ENCODE measurements around the gene PODXL. TPM values are rescaled to one million over a fixed set of nuclear protein-coding genes. Genes with fewer than 3 reads are reported as not detected.

The PODXL gene
- total and polyA plus RNA-seq, 10 of the 15 experiments (the other 5 are each of a cell fraction or from before 2014, with no cell fraction given) = 0.04 to 1.8 (median 0.38) TPM

DNA sequence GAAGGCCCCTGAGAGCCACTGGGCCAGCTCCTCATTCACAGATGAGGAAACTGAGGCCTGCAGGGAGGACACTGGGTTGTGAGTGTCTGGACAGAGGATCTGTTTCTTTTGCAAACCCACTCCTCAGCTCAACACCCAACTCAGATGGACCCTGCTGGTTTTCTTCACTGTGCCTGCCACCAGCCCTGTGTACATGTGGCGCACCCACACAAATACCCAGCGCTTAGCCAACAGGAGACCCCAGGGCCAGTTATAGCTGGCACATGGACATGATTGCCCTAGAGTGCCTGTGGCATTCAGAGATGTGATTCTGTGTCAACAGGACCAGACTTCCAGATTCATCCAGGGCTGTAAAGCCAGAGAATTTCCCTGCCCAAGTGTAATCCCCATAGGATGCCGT, 12.4 kb downstream of the PODXL start (continued):
- TF ChIP-seq HDGF (IDR thresholded peaks at IDR 0.05) (no peak), ZNF24 (IDR thresholded peaks at IDR 0.05) (no peak), TBL1XR1 (IDR thresholded peaks at IDR 0.05; ENCODE audit: low read depth, low read length) (no peak)

DNA sequence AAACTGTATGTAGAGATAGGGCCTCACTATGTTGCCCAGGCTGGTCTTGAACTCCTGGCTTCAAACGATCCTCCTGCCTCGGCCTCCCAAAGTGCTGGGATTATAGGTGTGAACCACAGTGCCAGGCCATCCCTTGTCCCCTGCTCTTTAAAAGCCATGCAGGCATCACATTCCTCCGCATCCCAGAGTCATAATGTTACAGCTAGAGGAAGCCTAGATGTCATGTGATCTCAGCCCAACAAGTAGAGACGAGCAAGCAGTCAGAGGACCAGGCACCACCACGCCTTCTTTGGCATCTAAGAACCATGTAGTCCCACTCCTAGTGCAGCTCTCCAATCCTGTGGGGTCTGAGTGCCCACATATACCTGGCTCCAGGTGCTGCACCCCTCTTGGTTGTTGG, 13.1 kb downstream of the PODXL start:
- in situ Hi-C loops (cut with MboI) = no loop called here
- BruUV-seq (replicated peaks) = no TSS peak
- intact Hi-C loops (cut with micrococcal nuclease; ENCODE audit: unreplicated experiment) = loop anchor here (10.0 kb wide), 1 partner anchor 112 kb away; no protein-coding TSS in a partner anchor

DNA sequence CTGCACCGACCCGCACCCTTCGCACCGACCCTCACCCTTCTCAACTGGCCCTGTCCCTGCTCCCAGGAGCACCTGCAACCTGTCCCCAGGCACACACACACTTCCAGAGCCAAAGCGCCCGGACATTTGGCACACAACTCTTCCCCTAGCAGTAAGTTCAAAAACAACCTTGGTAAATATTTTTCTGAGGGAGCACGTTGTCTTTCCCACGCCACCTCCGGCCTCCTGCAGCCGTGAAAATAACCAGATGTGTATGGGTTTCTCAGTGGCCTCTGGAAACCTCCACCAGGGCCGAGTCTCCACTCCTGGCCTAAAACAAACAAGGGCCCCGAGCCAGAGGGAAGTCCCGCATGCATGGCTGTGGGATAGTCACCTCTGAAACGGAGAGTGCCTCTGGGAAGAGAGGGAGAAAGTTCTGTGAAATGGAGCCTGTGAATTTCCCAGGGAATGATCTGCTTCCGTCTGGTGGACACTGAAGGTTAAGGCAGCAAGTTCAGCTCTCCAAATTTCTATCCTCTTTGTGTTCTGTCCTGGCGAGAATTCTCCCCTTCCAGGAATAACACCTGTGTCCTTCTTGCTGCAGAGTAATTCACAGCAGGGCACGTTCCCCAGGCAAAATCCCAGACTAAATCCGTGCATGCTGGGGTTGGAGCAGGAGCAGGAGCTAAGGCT, 15.8 kb downstream of the PODXL start:
- DNase-seq (ENCODE audit: low read depth, low spot score) (no peak), ATAC-seq (no peak), FAIRE-seq (no peak)
- H3K27ac ChIP-seq (ENCODE audit: control insufficient read depth, insufficient read depth) = no peak overlapping the region
- no TSS peak for BruUV-seq (replicated peaks)
- H3K27me3 ChIP-seq (replicated peaks in 1 of 2; ENCODE audit: control insufficient read depth in 2 of 2, insufficient read depth in 2 of 2, low read length in 1 of 2) = no peaks in the 10 kb centered on the region
- ChIA-PET RAD21 (ENCODE audit: unreplicated experiment) (no interaction called here), POLR2A (interaction anchor here (0.6 kb wide), 1 partner anchor 1152 kb away, joined by 3 read pairs; no protein-coding TSS in a partner anchor), SMC1A (ENCODE audit: uncharacterized antibody, unreplicated experiment) (no interaction called here), CTCF (no interaction called here)
- H3K4me3 ChIP-seq = no peak overlapping the region
- intact Hi-C loops (cut with micrococcal nuclease; ENCODE audit: unreplicated experiment) (loop anchor here (10.0 kb wide), 1 partner anchor 114 kb away; no protein-coding TSS in a partner anchor), in situ Hi-C loops (cut with MboI) (no loop called here)
- no peak overlapping the region for H3K9ac ChIP-seq (ENCODE audit: control insufficient read depth, insufficient read depth, low read length)
- H3K9me3 ChIP-seq (replicated peaks; ENCODE audit: control insufficient read depth, insufficient read depth, low read length) = no peaks in the 10 kb centered on the region
- H3K4me1 ChIP-seq (ENCODE audit: control insufficient read depth, insufficient read depth, low read length) = no peaks in the 10 kb centered on the region
- no peak overlapping the region for H2AFZ ChIP-seq (ENCODE audit: control insufficient read depth, low read depth, low read length)
- 53% methylated on average over 18 of the region's 18 CpGs for WGBS (ENCODE audit: insufficient coverage, insufficient replicate concordance, low lambda C conversion rate, missing lambda C conversion rate)
- no peaks in the 10 kb centered on the region for H3K36me3 ChIP-seq (ENCODE audit: control insufficient read depth in 2 of 2, insufficient read depth in 2 of 2, low read length in 1 of 2)
- H4K20me1 ChIP-seq (ENCODE audit: control insufficient read depth, insufficient read depth) = no peaks in the 10 kb centered on the region
- H3K4me2 ChIP-seq (ENCODE audit: control insufficient read depth, insufficient read depth) = no peak overlapping the region
- H3K79me2 ChIP-seq (ENCODE audit: control insufficient read depth, insufficient read depth, low read length) = no peaks in the 10 kb centered on the region
- TF ChIP-seq BMI1 (IDR thresholded peaks at IDR 0.05; ENCODE audit: borderline replicate concordance) (no peak), ZSCAN29 (IDR thresholded peaks at IDR 0.05) (no peak), MEF2B (IDR thresholded peaks at IDR 0.05; ENCODE audit: partially characterized antibody, poor library complexity, severe bottlenecking) (no peak), BRCA1 (IDR thresholded peaks at IDR 0.05; ENCODE audit: low read depth, low read length) (no peak), HDAC2 (IDR thresholded peaks at IDR 0.05) (no peak)
- TF ChIP-seq, protein P1, sequence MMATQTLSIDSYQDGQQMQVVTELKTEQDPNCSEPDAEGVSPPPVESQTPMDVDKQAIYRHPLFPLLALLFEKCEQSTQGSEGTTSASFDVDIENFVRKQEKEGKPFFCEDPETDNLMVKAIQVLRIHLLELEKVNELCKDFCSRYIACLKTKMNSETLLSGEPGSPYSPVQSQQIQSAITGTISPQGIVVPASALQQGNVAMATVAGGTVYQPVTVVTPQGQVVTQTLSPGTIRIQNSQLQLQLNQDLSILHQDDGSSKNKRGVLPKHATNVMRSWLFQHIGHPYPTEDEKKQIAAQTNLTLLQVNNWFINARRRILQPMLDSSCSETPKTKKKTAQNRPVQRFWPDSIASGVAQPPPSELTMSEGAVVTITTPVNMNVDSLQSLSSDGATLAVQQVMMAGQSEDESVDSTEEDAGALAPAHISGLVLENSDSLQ (IDR thresholded peaks at IDR 0.05) = no peak
- TF ChIP-seq, protein P2, sequence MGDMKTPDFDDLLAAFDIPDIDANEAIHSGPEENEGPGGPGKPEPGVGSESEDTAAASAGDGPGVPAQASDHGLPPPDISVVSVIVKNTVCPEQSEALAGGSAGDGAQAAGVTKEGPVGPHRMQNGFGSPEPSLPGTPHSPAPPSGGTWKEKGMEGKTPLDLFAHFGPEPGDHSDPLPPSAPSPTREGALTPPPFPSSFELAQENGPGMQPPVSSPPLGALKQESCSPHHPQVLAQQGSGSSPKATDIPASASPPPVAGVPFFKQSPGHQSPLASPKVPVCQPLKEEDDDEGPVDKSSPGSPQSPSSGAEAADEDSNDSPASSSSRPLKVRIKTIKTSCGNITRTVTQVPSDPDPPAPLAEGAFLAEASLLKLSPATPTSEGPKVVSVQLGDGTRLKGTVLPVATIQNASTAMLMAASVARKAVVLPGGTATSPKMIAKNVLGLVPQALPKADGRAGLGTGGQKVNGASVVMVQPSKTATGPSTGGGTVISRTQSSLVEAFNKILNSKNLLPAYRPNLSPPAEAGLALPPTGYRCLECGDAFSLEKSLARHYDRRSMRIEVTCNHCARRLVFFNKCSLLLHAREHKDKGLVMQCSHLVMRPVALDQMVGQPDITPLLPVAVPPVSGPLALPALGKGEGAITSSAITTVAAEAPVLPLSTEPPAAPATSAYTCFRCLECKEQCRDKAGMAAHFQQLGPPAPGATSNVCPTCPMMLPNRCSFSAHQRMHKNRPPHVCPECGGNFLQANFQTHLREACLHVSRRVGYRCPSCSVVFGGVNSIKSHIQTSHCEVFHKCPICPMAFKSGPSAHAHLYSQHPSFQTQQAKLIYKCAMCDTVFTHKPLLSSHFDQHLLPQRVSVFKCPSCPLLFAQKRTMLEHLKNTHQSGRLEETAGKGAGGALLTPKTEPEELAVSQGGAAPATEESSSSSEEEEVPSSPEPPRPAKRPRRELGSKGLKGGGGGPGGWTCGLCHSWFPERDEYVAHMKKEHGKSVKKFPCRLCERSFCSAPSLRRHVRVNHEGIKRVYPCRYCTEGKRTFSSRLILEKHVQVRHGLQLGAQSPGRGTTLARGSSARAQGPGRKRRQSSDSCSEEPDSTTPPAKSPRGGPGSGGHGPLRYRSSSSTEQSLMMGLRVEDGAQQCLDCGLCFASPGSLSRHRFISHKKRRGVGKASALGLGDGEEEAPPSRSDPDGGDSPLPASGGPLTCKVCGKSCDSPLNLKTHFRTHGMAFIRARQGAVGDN (IDR thresholded peaks at IDR 0.05) = no peak

More for the DNA sequence above, 13.1 kb downstream of the PODXL start:
- H3K27ac ChIP-seq (ENCODE audit: control insufficient read depth, insufficient read depth) = no peak overlapping the region
- no peaks in the 10 kb centered on the region for H3K79me2 ChIP-seq (ENCODE audit: control insufficient read depth, insufficient read depth, low read length)
- H3K4me3 ChIP-seq = no peak overlapping the region
- ChIA-PET RAD21 (ENCODE audit: unreplicated experiment) (no interaction called here), CTCF (interaction anchor here (1.2 to 2.2 kb wide), 3 partner anchors 8 to 32 kb away, joined by 3 to 6 read pairs (median 3); no protein-coding TSS in a partner anchor), SMC1A (ENCODE audit: uncharacterized antibody, unreplicated experiment) (interaction anchor here (0.9 kb wide), 1 partner anchor 30 kb away, joined by 3 read pairs; no protein-coding TSS in a partner anchor), POLR2A (no interaction called here)
- no peak for ATAC-seq
- peaks cover 2% of the 10 kb centered on the region; the same call in 1 of the 2 replicates for H3K4me1 ChIP-seq (ENCODE audit: control insufficient read depth, insufficient read depth, low read length)
- DNase-seq (ENCODE audit: low read depth, low spot score) = no peak
- no peaks in the 10 kb centered on the region for H3K27me3 ChIP-seq (replicated peaks in 1 of 2; ENCODE audit: control insufficient read depth in 2 of 2, insufficient read depth in 2 of 2, low read length in 1 of 2)
- no peak overlapping the region for H3K9ac ChIP-seq (ENCODE audit: control insufficient read depth, insufficient read depth, low read length)
- TF ChIP-seq SMAD1 (IDR thresholded peaks at IDR 0.05; ENCODE audit: low read depth, partially characterized antibody) = no peak
- no peak overlapping the region for H3K4me2 ChIP-seq (ENCODE audit: control insufficient read depth, insufficient read depth)
- no peaks in the 10 kb centered on the region for H3K36me3 ChIP-seq (ENCODE audit: control insufficient read depth in 2 of 2, insufficient read depth in 2 of 2, low read length in 1 of 2)
- FAIRE-seq = no peak
- H2AFZ ChIP-seq (ENCODE audit: control insufficient read depth, low read depth, low read length) = no peak overlapping the region
- no peaks in the 10 kb centered on the region for H4K20me1 ChIP-seq (ENCODE audit: control insufficient read depth, insufficient read depth)
- H3K9me3 ChIP-seq (replicated peaks; ENCODE audit: control insufficient read depth, insufficient read depth, low read length) = no peaks in the 10 kb centered on the region
- 43% methylated on average over 5 of the region's 5 CpGs for WGBS (ENCODE audit: insufficient coverage, insufficient replicate concordance, low lambda C conversion rate, missing lambda C conversion rate)
